Measurements from ENCODE around the gene PYGO2.
"Not testable (repeated sequence)": the region's sequence is repeated elsewhere in the genome, so short reads cannot be mapped to it uniquely, and the experiment has no call there.

Gene PYGO2

DNA sequence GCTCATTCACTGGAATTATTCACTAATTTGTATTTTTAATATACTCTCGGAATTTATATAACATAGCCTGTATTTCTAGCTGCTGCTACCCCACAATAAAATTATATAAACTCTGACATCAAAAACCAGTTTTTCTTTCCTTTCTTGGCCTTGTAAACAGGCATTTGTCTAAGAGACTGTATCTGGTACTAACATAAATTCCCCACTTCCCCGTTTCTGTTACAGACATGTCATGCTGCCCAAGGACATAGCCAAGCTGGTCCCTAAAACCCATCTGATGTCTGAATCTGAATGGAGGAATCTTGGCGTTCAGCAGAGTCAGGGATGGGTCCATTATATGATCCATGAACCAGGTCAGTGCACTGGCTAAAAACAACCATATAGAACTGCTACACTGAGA is 16.2 kb upstream of the PYGO2 start:
- DNase-seq, result not testable (repeated sequence)

DNA sequence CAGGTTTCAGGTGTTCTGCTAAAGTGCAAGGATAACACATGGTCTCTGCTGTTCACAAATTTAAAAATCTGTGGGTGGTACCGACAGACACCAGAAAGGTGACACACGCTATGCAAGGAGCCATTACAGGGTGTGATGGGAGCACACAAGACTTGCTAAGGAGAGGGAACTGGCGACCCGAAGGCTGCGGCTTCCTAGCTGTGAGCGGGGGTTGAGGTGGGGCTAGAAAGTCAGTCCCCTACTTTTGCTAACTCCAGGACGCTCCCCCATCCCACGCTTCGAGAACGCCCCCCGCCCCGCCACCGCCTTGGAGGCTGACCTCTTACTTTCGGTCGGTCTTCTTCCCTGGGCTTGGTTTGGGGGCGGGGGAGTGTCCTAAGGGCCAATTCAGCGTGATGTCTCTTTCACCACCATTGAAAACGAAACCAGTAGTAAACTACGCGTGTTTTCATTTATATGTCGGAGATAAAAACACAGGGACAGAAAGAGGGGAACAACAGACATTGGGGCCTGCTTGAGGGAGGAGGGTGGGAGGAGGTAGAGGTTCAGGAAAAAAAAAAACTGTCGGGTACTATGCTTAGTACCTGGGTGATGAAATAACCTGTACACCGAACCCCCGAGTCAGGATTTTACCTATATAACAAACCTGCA is 14.0 kb upstream of the PYGO2 start:
- DNase-seq, result no peak

DNA sequence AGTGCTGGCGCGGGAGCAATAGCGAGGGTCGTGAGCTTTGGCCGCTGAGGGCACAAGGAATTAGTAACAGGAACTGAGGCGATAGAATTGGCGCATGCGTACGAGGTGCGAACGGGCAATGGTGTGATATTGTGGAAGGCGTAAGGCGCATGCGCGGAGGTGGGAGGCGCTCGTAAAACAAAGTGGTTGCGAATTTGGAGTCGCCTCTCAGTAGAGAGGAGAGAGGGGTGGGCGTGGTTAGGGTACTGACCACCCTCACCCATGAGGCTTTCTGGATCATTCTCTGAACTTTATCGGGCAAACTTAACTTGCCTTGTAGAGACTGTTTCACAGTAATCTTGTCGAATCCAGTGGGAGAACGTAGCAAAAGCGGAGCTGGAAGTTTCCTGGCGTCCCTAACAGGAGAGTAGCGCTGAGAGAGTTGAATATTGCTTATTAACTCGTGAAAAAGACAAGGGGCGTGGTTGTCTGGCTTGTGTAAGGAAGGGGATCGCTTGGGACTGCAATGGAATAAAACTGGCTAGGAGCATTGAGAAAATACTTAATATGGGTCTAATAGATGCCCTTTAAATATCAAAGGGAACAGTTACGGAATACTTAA is 13.3 kb upstream of the PYGO2 start:
- peak; percentile 92 for DNase-seq

DNA sequence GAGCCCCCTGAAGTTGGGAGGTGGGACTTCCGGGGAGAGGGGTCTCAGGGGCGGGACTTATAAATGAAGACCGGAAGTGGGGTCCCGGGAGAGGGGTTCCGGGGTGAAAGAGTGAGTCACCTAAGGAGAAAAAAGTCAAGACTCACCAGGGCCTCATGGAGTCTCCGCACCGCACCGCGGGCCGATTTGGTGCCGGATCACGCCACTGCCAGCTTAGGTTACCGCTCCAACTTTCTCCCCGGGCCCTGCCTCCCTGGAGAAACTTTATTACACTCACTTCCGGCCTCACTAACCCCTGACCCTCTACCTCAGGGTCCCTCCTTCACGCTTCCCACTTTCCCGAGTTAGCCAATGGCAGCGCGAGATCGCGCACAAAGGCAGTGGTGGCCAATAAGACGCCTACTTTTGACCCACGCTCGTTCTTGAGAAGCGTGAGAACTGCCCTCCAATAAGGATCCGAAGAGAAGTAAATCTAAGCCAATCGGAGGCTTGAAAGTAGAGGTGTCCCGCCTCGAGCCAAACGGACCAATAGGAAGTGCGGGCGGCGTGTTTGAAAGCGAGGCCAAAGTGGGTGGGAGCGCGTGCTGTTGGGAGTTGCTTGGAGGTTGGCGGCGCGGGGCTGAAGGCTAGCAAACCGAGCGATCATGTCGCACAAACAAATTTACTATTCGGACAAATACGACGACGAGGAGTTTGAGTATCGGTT is 12.7 kb upstream of the PYGO2 start, which contains the start of gene CKS1B:
Gene CKS1B, plus strand, starts transcription at position 580 of the 706 bp plus-strand sequence. Its CDS starts 65 bp downstream, at position 645.
- peak; percentile 92 for DNase-seq

DNA sequence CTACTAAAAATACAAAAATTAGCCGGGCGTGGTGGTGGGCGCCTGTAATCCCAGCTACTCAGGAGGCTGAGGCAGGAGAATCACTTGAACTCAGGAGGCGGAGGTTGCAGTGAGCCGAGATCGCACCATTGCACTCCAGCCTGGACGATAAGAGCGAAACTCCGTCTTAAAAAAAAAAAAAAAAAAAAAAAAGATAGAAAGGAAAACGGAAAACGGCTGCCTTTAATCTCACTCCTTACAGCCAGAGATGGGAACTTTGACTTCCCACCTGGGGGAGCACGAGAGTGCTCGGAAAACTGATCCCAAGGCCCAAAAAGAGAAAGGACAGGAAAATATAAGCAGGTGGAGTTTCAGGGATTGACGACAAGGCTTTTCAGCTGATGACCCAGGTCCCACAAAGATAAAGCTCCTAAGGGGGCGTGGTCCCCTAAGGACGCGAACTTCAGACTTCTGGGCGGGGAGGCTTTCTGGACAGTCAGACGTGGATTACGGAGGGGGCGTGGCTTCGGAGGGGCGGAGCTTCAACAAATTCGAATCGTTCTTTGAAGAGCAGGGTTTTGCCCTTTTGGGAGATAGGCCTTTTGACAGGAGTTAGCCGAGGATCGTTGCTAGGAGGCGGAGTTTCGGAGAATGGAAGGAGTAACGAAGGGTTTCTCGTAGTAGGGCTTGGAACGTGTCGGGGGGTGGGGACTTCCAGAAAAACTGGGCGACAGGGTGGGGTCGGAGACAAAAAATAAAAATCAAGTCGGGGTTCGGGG is 11.9 kb upstream of the PYGO2 start:
- DNase-seq, result peak; percentile 71

DNA sequence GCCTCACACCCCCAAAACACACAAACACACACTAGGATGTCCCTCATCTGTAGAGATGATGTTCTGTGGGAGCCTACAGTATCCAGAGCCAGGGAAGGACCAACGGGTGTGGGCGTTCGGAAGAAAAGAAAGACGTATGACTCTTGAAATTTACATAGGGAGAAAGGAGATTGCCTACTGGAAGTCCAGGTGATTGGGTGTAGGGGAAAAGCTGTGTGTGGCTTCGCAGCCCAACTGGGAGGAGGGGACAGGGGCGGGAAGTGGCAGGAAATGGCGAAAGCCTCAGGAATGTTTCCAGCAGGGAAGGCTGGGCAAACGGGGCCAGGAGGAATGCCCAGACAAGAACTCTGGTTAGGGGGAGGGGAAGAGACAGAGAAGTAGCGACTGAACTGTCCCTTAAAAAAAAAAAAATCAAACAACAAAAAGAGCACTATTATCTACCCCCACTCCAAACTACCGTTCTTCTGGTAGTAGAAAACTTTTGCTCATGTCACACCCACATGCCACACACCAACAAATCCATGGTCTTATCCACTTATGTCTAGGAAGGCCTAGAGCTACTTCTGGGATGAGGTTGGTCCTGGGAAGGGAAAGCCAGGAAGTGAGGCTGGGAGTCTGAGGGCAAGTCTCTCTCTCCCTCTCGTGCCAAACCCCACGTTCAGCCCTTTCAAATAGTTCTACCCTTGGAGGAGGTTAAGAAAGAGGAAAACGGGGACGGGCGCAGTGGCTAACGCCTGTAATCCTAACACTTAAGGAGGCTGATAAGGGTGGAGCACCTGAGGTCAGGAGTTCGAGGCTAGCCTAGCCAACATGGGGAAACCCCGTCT is 11.1 kb upstream of the PYGO2 start:
- no peak for DNase-seq

DNA sequence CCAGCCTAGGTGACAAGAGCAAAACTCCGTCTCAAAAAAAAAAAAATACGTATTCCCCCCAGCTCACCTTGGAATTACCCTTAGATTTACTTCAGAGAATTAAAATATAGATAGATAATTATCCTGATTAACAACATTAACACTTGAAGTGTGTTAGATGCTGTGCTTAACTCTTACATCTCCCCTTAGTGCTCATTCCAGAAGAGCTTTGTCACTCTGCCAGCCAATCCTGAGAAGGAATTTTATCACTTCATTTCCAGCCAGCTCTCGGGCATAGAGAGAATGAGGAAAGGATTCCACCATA is 10.6 kb upstream of the PYGO2 start:
- DNase-seq, result no peak

DNA sequence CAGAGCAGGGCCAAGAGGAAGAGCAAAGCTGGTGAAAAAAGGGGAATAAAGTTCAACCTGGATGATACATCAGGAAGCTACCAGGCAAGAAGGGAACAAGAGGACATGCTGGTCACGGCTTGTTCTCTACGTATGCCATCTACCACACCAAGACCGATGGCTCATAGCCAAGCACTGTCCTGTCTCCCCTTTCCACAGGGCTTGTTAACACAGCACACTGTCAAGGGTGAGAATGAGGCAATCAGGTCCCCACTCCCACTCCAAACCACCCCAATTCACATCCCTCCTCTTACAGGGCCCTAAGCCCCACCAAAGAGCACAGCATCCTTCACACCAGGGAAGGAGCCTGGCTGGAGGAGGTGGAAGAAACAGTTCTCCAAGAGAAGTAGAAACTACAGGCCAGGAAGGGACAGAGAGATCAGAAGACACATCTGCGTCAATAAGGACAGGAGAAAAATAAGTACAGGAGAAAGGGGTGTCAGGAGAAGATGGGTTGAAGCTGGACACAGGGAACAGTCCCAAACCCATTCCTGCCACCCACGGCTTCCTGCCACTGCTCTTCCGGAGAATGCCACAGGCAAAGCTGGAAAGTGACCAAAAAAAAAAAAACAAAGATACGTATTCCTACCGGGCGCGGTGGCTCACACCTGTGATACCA is 9.9 kb upstream of the PYGO2 start:
- DNase-seq, result no peak

DNA sequence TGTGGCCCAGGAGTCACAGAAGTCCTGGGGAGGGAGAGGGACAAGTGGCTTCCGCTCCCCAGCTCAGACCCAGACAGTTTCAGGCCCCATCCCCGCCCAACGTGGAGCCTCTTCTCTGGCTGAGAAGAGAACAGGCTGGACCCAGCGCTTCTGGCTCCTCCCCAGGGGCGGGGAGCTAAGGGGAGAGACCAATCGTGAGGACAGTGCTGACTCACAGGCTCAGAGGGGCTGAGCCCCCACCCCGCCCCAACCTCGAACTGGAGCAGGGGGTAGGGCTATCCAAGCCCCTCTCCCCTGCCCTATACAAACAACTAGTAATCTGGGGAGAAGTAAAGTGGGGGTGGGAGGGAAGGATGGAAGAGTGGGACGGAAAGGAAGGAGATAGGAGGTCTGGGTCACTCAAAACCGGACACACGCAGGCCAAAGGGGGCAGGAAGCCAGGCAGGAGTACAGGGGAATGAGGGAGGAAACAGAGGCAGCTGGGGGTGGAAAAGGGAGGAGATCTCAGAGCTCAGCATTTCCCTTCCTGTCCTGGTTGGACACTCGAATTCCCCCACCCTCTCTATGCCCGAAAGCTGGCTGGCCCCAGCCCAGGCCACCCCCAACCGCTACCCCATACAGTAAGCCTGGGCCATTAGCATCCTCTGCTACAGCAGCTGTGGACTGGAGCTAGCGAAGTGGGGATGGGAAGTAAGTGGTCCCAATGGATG is 9.2 kb upstream of the PYGO2 start, which contains the start of gene SHC1:
Gene SHC1, minus strand, starts transcription at position 117 of the 710 bp plus-strand sequence. CDS start 221 bp downstream, outside the sequence.
- peak; percentile 69 for DNase-seq

DNA sequence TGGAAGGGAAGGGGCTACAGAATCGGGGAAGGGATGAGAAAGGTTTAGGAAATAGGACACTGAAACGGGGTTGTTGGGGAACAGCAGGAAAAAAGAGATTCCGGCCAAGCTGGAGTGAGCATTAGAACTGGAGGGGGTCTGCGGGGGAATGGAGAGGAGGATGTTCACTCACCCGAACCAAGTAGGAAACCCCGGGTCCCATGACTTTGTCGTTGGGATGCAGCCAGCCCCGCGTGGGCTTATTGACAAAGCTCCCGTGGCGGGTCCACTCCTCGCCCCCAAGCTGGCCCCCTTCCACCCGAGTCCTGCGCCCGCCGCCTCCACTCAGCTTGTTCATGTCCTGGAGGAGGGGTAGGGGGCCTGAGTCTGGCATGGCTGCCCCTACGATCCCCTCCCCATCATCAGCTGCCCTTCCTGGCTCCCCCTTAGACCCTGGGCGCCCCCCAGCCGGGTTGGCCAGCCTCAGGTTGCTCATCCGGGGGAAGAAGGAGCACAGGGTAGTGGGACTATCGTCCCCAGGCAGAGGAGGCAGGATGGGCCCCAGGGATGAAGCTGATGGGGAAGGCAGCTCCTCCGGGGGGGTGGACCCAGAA is 8.4 kb upstream of the PYGO2 start:
- no peak for DNase-seq

DNA sequence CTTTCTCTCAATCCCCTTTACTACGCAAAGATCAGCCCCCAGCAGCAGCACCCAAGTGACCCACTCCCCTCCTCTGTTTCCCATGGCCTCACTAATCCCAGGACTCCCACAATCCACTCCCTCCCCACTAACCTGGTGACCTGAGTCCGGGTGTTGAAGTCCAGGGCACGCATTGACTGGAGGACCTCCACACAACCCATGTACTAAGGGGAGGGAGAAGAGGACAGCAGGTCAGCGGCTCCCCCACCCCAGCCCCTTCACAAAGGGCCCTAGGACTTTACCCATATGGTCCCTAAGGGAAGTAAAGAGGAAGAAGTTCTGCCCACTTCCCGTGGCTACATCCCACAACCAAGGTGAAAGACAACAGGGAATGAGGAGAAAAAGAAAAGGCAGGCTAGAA is 7.7 kb upstream of the PYGO2 start:
- no peak for DNase-seq

DNA sequence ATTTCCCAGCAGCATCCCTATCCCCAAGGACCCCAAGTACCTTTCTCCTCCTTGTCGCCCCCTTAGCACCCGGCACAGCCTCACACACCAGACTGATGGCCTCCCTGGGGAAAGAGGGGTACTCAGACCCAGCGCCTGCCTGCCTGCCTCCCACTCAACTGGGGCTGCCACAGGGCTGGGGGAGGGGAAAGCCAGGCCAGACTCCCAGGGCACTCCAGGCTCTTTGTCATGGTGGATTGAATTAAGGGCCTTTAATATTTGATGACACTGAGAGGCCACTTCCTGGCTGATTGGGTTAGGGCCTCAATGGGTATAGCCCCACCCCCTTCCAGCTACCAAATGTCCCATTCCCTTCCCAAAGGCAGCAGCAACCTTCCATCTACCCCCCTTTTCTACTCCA is 7.1 kb upstream of the PYGO2 start:
- no peak for DNase-seq

DNA sequence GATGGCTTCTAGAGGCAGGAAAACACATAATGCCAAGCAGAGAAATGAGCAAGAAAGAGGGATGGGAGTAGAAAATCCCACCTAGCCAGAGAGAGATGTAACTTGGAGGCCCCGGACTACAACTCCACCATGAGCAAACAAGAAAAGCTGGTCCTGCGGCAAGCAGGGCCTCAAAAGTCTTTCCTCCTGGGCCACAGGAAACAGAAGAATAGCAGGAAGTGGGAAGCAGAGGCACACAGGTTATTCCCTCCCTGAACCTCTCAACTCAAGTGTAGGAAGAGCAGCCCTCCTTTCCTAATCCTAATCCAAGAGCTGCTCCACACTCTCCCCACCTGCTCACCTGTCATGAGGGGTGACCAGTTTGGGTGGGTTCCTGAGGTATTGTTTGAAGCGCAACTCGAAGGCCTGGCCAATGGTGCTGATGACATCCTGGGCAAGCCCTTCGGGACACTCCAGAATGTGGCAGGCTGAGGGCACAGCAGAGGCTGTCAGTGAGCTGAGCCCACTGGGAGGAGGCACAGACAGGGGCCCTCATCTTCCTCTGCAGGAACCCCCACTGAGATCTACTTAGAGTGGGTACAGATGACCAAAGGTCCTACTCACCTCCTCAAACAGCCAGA is 5.9 kb upstream of the PYGO2 start:
- no peak for DNase-seq

DNA sequence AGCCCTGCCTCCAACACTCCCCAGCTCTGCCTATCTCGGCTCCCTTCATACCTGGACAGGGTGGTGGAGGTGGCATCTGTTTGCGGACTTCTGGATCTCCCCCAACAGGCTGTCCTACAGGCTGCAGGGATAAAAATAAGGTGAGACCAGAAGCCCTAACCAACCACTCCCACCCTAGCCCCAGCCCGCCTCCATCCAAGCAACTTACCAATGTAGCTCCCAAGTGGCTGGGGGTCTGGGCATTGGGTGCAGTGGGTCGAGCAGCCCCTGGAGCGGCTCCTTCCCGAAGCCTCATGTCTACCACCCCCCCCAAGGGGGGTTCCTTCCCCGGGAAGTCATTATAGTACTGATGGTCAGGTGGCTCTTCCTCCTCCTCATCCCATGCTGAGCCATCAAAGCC is 4.5 kb upstream of the PYGO2 start:
- DNase-seq, result no peak

DNA sequence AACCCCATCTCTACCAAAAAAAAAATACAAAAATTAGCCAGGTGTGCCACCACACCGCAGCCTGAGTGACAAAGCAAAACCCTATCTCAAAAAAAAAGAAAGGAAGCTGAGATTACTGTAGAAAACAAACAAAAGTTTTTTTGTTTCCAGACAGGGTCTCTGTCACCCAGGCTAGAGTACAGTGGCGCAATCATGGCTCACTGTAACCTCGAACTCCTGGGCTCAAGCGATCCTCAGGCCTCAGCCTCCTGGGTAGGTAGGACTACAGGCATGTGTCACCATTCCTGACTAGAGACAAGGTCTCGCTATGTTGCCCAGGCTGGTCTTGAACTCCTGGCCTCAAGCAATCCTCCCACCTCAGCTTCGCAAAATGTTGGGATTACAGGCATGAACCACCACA is 2.8 kb upstream of the PYGO2 start:
- DNase-seq, result no peak

DNA sequence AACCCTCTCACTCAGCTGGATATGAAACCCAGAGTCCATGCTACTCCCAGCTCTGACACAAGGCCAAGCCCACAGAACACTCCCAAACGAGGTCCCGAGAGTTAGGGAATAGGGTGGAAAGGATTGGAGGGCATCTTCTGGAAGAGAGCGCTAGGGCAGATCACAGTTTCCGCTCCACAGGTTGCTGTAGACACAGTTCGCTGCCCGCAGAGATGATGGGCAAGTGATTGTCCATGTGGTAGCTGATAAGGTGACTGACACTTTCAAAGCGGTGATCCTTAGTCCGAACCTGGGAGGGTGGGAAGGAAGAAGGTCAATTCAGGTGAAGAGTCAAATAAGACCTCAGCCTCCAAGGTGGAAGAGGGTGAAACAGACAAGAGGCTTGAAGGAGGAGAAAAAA is 2.1 kb upstream of the PYGO2 start:
- no peak for DNase-seq

DNA sequence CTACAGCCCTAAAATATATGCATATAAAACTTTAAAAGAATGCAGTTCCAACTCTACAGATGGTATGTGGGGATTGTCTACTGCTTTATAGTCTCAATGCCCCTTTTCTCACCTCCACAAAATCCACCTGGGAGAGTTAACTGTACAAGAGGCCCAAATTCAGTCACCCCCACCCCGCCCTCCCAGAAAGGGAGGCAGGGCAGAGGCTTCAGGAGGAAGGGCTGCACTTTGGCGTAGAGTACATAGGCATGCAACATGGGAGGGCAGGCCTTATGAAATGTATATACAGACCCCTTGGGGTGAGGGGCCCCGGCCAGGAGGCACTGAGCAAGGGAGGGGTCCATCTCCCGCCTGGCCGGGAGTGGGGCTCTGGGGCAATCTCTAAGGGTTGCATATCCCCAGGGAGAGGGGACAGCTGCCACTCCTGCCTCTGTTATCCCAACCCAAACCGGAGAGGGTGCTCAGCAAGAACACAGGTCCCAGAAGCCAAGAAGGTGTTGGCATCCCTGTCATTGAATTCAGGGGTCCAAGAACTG is 1.3 kb upstream of the PYGO2 start:
- DNase-seq, result no peak

DNA sequence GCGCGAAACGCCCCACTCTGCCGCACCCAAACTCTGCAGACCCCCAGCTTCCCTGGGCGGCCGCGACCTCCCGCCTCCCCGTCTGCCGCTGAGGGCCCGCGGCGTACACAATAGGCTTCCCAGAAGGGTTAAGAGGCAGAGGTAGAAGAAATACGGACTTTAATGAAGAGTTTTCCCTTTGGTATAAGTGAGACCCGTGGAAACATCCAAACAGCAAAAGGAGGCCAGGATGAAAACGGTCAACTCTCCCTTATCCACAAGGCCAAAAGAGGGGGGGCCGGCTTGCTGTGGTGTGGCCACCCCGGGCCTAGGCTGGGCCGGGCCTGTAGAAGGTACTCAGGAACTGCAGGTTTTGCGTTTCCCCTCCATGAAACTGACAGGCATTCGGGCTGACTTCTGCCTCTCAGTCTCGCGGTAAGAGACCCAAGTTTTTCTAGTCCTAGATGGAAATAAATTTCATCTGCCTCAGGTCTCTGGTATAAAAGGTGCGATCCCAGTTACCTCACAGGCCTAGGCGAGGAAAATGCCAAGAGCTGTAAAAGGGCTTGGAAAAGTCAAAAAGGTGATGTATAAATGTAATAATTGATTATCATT is 671 bp upstream of the PYGO2 start:
- no peak for DNase-seq

DNA sequence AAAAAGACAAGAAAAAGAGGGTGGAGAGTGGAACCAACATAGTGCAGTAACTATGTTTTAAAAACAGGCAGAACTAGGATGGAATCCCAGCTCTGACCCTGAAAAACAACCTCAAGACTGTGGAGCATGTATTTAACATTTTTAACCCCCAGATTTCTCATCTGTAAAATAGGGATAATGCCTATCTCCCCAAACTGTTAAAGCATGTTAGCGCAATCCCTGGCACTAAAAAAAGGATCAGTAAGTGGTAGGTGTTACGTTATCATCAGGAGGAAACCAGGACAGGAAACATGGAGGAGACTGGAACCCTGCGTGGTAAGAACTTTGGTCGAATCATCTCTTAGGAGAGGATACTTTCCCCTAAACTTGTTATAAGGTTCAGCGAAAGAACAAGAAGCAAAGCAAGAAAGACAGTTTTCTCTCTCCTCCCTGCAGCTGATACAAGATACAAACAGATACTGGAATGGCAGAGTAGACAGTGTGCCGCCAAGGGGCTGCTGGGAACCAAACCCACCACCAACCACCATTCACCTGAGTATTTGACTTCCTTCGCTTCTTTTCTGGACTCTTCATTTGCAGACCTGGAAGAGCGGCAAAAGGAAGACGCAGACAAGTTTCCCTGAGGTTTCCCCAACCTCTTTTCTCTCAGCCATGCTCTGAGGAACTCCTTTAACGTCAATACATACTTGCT is 991 bp downstream of the PYGO2 start:
- DNase-seq, result no peak
